Liver (tissue), 9 donors: ENCODE results near the gene WNK2. TPM values are rescaled to one million over a fixed set of nuclear protein-coding genes. Genes with fewer than 3 reads are reported as not detected.

ENCODE experiments used
- DNase-seq: peaks from one replicate; pipeline ENCODE4 v3.0.0-alpha.2; 2017; ENCODE audit warnings: low spot score
- H3K27ac ChIP-seq, 2 donors: one replicate each; pipeline ENCODE4 v1.7.0; 2013; ENCODE audit warnings: inconsistent platforms in 2 of 2, low read length in 2 of 2, control low read depth in 1 of 2, low read depth in 1 of 2, mild to moderate bottlenecking in 1 of 2
- H3K27me3 ChIP-seq, 4 donors: one replicate each; pipeline versions ENCODE4 v1.6.1 to v1.7.0; 2013; ENCODE audit warnings: low read length in 3 of 4, inconsistent platforms in 1 of 4, mild to moderate bottlenecking in 1 of 4, moderate library complexity in 1 of 4; ENCODE audit not compliant: control insufficient read depth in 4 of 4, insufficient read depth in 4 of 4
- H3K36me3 ChIP-seq, 4 donors: one replicate each; pipeline versions ENCODE4 v1.6.1 to v1.7.0; 2013; ENCODE audit warnings: low read length in 3 of 4, mild to moderate bottlenecking in 3 of 4, low read depth in 1 of 4, moderate library complexity in 1 of 4; ENCODE audit not compliant: control insufficient read depth in 4 of 4, insufficient read depth in 3 of 4
- H3K4me1 ChIP-seq, 4 donors: one replicate each; pipeline versions ENCODE4 v1.6.1 to v1.7.0; 2013; ENCODE audit warnings: low read length in 3 of 4, mild to moderate bottlenecking in 3 of 4, moderate library complexity in 1 of 4; ENCODE audit not compliant: control insufficient read depth in 4 of 4, insufficient read depth in 4 of 4
- H3K4me3 ChIP-seq, 3 donors: one replicate each; pipeline versions ENCODE4 v1.6.1 to v1.7.0; 2013; ENCODE audit warnings: low read length in 3 of 3, control low read depth in 1 of 3, low read depth in 1 of 3, mild to moderate bottlenecking in 1 of 3
- H3K9ac ChIP-seq, 2 donors: one replicate each; pipeline ENCODE4 v1.7.0; 2013; ENCODE audit warnings: low read length in 2 of 2, mild to moderate bottlenecking in 2 of 2, moderate library complexity in 2 of 2, control low read depth in 1 of 2, low read depth in 1 of 2
- H3K9me3 ChIP-seq, 4 donors: one replicate each; pipeline versions ENCODE4 v1.6.1 to v1.7.0; 2013; ENCODE audit warnings: low read length in 3 of 4; ENCODE audit not compliant: control insufficient read depth in 4 of 4
- ATF3 ChIP-seq: IDR thresholded peaks from 2 replicates; pipeline ENCODE4 v1.6.1; 2016; ENCODE audit warnings: antibody characterized with exemption
- CTCF ChIP-seq: fragments of 150-350 bp; IDR thresholded peaks from 2 replicates; pipeline ENCODE4 v1.5.1; 2017; ENCODE audit warnings: improper control_type of control experiment, low read depth, low read length; ENCODE audit not compliant: missing input control
- EGR1 ChIP-seq, 2 donors: IDR thresholded peaks; 2 replicates each; pipeline ENCODE4 v1.6.1; 2016 to 2018; ENCODE audit warnings: antibody characterized with exemption in 2 of 2, low read depth in 2 of 2
- FOXA1 ChIP-seq: IDR thresholded peaks from 2 replicates; pipeline ENCODE4 v1.6.1; 2016; ENCODE audit warnings: antibody characterized with exemption
- FOXA2 ChIP-seq: IDR thresholded peaks from 2 replicates; pipeline ENCODE4 v1.6.1; 2016; ENCODE audit warnings: antibody characterized with exemption
- GABPA ChIP-seq, 2 donors: IDR thresholded peaks in 1 of 2; conservative IDR thresholded peaks in 1 of 2; 2 replicates each; pipeline ENCODE4 v1.6.1; 2016; ENCODE audit warnings: antibody characterized with exemption in 2 of 2, mild to moderate bottlenecking in 1 of 2, moderate library complexity in 1 of 2
- HNF4A ChIP-seq, 2 donors: conservative IDR thresholded peaks; 2 replicates each; pipeline ENCODE4 v1.6.1; 2016; ENCODE audit warnings: antibody characterized with exemption in 2 of 2, mild to moderate bottlenecking in 2 of 2
- HNF4G ChIP-seq: IDR thresholded peaks from 2 replicates; pipeline ENCODE4 v1.6.1; 2016; ENCODE audit warnings: antibody characterized with exemption
- JUND ChIP-seq, 2 donors: IDR thresholded peaks; 2 replicates each; pipeline ENCODE4 v1.6.1; 2016; ENCODE audit warnings: antibody characterized with exemption in 2 of 2
- MAX ChIP-seq: IDR thresholded peaks from 2 replicates; pipeline ENCODE4 v1.6.1; 2016; ENCODE audit warnings: antibody characterized with exemption
- NR2F2 ChIP-seq: IDR thresholded peaks from 2 replicates; pipeline ENCODE4 v1.6.1; 2016; ENCODE audit warnings: antibody characterized with exemption
- RAD21 ChIP-seq, 2 donors: IDR thresholded peaks; 2 replicates each; pipeline ENCODE4 v1.6.1; 2016; ENCODE audit warnings: antibody characterized with exemption in 2 of 2, mild to moderate bottlenecking in 2 of 2
- REST ChIP-seq: IDR thresholded peaks from 2 replicates; pipeline ENCODE4 v1.6.1; 2016; ENCODE audit warnings: antibody characterized with exemption, mild to moderate bottlenecking
- RXRA ChIP-seq, 2 donors: IDR thresholded peaks; 2 replicates each; pipeline ENCODE4 v1.6.1; 2017 to 2018; ENCODE audit warnings: antibody characterized with exemption in 2 of 2, mild to moderate bottlenecking in 1 of 2
- SP1 ChIP-seq: IDR thresholded peaks from 2 replicates; pipeline ENCODE4 v1.6.1; 2018; ENCODE audit warnings: antibody characterized with exemption, mild to moderate bottlenecking
- TAF1 ChIP-seq: conservative IDR thresholded peaks from 2 replicates; pipeline ENCODE4 v1.6.1; 2016; ENCODE audit warnings: antibody characterized with exemption, mild to moderate bottlenecking
- YY1 ChIP-seq: IDR thresholded peaks from 2 replicates; pipeline ENCODE4 v1.6.1; 2016; ENCODE audit warnings: antibody characterized with exemption, mild to moderate bottlenecking
- ZBTB33 ChIP-seq: IDR thresholded peaks from 2 replicates; pipeline ENCODE4 v1.6.1; 2016; ENCODE audit warnings: antibody characterized with exemption
- WGBS: extraction: QIAGEN DNeasy Blood & Tissue Kit; methylation state at CpG from one replicate; pipeline ENCODE4 v1.1.7; 2013; 5-methylcytosine and 5-hydroxymethylcytosine counted together
- polyA plus RNA-seq, 2 donors: library from polyadenylated mRNA; stranded (reverse) in 1 of 2; unstranded in 1 of 2; fragments of 200-250 nt in 1 of 2; fragments of >200 nt in 1 of 2; fragmentation: Nextera tagmentation in 1 of 2; extraction: Ambion mirVana in 1 of 2; gene quantifications; one replicate each; pipeline versions ENCODE4 v1.2.1 to v1.2.3, GENCODE V29; 2013 to 2015
- total RNA-seq, 2 donors: library from RNA; depleted of rRNA; stranded (reverse); fragments of >200 nt; gene quantifications; one replicate each; pipeline ENCODE4 v1.2.3, GENCODE V29; 2014
- donor health status: healthy.
- donor health status: healthy.
- donor health status: healthy.
- donor health status: healthy.
- donor health status: healthy.

Gene WNK2
- total and polyA plus RNA-seq, 4 donors = 0.65 to 4.4 (median 1.7) TPM

GRCh38 chr9:93192721-93193387 is 8.9 kb downstream of the WNK2 start:
- H3K27me3 ChIP-seq = no peaks in the 10 kb centered on the region
- TF ChIP-seq NR2F2 (no peak), FOXA1 (no peak), YY1 (no peak), REST (no peak), RXRA (IDR thresholded peaks at IDR 0.05) (no peak), JUND (IDR thresholded peaks at IDR 0.05) (no peak)
- H3K4me1 ChIP-seq = no peaks in the 10 kb centered on the region
- no peak overlapping the region for H3K4me3 ChIP-seq
- WGBS = 83% methylated on average over 11 of the region's 11 CpGs
- peaks cover 0 to 2% (median 0%) of the 10 kb centered on the region in 4 donors for H3K9me3 ChIP-seq
- H3K36me3 ChIP-seq = no peaks in the 10 kb centered on the region
- no peak overlapping the region for H3K27ac ChIP-seq
- H3K9ac ChIP-seq = no peak overlapping the region
- no peak for DNase-seq

GRCh38 chr9:93193388-93194220 is 9.7 kb downstream of the WNK2 start:
- no peak overlapping the region for H3K27ac ChIP-seq
- no peak overlapping the region for H3K9ac ChIP-seq
- TF ChIP-seq ZBTB33 (no peak), TAF1 (no peak), YY1 (no peak), HNF4A (conservative IDR thresholded peaks at IDR 0.05) (no peak), HNF4G (no peak), EGR1 (IDR thresholded peaks at IDR 0.05; ENCODE audit: low read depth in 2 of 2) (no peak), JUND (IDR thresholded peaks at IDR 0.05) (no peak), SP1 (no peak), ATF3 (no peak), MAX (no peak), FOXA2 (no peak), FOXA1 (no peak), CTCF (no peak), NR2F2 (no peak), REST (no peak), GABPA (IDR thresholded peaks at IDR 0.05 in 1 of 2, conservative IDR thresholded peaks at IDR 0.05 in 1 of 2) (no peak), RXRA (IDR thresholded peaks at IDR 0.05) (no peak), RAD21 (IDR thresholded peaks at IDR 0.05) (no peak)
- no peak for DNase-seq
- H3K27me3 ChIP-seq = no peaks in the 10 kb centered on the region
- peaks cover 0 to 2% (median 0%) of the 10 kb centered on the region in 4 donors for H3K9me3 ChIP-seq
- H3K36me3 ChIP-seq = no peaks in the 10 kb centered on the region
- 55% methylated on average over 12 of the region's 12 CpGs for WGBS
- no peak overlapping the region for H3K4me3 ChIP-seq
- no peaks in the 10 kb centered on the region for H3K4me1 ChIP-seq
